Measurements from ENCODE around the gene SIGLEC8. TPM values are rescaled to one million over a fixed set of nuclear protein-coding genes. Genes with fewer than 3 reads are reported as not detected.
A peak's percentile ranks its signal among the peaks of the same experiment; 100 is the strongest.
"Not testable (repeated sequence)": the region's sequence is repeated elsewhere in the genome, so short reads cannot be mapped to it uniquely, and the experiment has no call there.

SIGLEC8 gene
- total and polyA plus RNA-seq, 5 donors from 2014 or later: not detected

GRCh38 chr19:51450730-51451307, 7.4 kb downstream of the SIGLEC8 start:
- Mint-ChIP-seq H3K4me1 (peaks cover 0 to 13% (median 6%) of the 10 kb centered on the region in 4 donors), H3K9me3 (peaks cover 0 to 12% (median 5%) of the 10 kb centered on the region in 7 donors), H3K27ac (peak overlapping the region in 1 of 3 donors; percentile 89), H3K4me3 (no peak overlapping the region), H3K27me3 (peaks cover 4% of the 10 kb centered on the region), H3K36me3 (no peaks in the 10 kb centered on the region)
- Histone ChIP-seq H3K27ac (ENCODE audit: insufficient read depth, low read length, poor library complexity, severe bottlenecking) (no peak overlapping the region), H3K36me3 (ENCODE audit: control insufficient read depth, insufficient read depth, low read length) (no peaks in the 10 kb centered on the region), H3K4me3 (ENCODE audit: low read depth, low read length) (no peak overlapping the region), H3K4me1 (ENCODE audit: control insufficient read depth, insufficient read depth, low read length, poor library complexity, severe bottlenecking) (peaks cover 10% of the 10 kb centered on the region), H3K27me3 (ENCODE audit: control insufficient read depth, insufficient read depth, low read length) (no peaks in the 10 kb centered on the region), H3K9me3 (ENCODE audit: control insufficient read depth in 2 of 2, low read length in 2 of 2) (peaks cover 0 to 12% of the 10 kb centered on the region in 2 experiments)
- DNase-seq (no peak), ATAC-seq (ENCODE audit: low read depth in 2 of 2) (no peak)

GRCh38 chr19:51448411-51449016, 9.7 kb downstream of the SIGLEC8 start:
- ATAC-seq (ENCODE audit: low read depth in 2 of 2): no peak
- Mint-ChIP-seq H3K36me3 (no peaks in the 10 kb centered on the region), H3K4me1 (peaks cover 0 to 14% (median 6%) of the 10 kb centered on the region in 4 donors), H3K27ac (peak overlapping the region; percentile 29 to 57 (median 52)), H3K9me3 (peaks cover 0 to 13% (median 5%) of the 10 kb centered on the region in 7 donors), H3K27me3 (peaks cover 4% of the 10 kb centered on the region), H3K4me3 (peak overlapping the region in 2 of 4 donors; percentile 3 to 43)
- peaks cover 0 to 12% of the 10 kb centered on the region in 2 experiments for H3K9me3 ChIP-seq (ENCODE audit: control insufficient read depth in 2 of 2, low read length in 2 of 2)
- H3K4me1 ChIP-seq (ENCODE audit: control insufficient read depth, insufficient read depth, low read length, poor library complexity, severe bottlenecking): peaks cover 10% of the 10 kb centered on the region
- peak in 1 of 3 donors; percentile 67 for DNase-seq
- H3K4me3 ChIP-seq (ENCODE audit: low read depth, low read length): no peak overlapping the region
- no peaks in the 10 kb centered on the region for H3K27me3 ChIP-seq (ENCODE audit: control insufficient read depth, insufficient read depth, low read length)
- H3K36me3 ChIP-seq (ENCODE audit: control insufficient read depth, insufficient read depth, low read length): no peaks in the 10 kb centered on the region
- H3K27ac ChIP-seq (ENCODE audit: insufficient read depth, low read length, poor library complexity, severe bottlenecking): no peak overlapping the region

- Mint-ChIP-seq H3K9me3 (peaks cover 0 to 13% (median 5%) of the 10 kb centered on the region in 7 donors), H3K27me3 (peaks cover 4% of the 10 kb centered on the region), H3K4me1 (peaks cover 0 to 17% (median 6%) of the 10 kb centered on the region in 4 donors), H3K4me3 (peak overlapping the region in 2 of 4 donors; percentile 3 to 43), H3K27ac (peak overlapping the region; percentile 29 to 59 (median 57)), H3K36me3 (no peaks in the 10 kb centered on the region)
- DNase-seq (no peak), ATAC-seq (ENCODE audit: low read depth in 2 of 2) (no peak)
- Histone ChIP-seq H3K4me1 (ENCODE audit: control insufficient read depth, insufficient read depth, low read length, poor library complexity, severe bottlenecking) (peaks cover 10% of the 10 kb centered on the region), H3K27me3 (ENCODE audit: control insufficient read depth, insufficient read depth, low read length) (no peaks in the 10 kb centered on the region), H3K27ac (ENCODE audit: insufficient read depth, low read length, poor library complexity, severe bottlenecking) (no peak overlapping the region), H3K4me3 (ENCODE audit: low read depth, low read length) (no peak overlapping the region), H3K9me3 (ENCODE audit: control insufficient read depth in 2 of 2, low read length in 2 of 2) (peaks cover 0 to 12% of the 10 kb centered on the region in 2 experiments), H3K36me3 (ENCODE audit: control insufficient read depth, insufficient read depth, low read length) (no peaks in the 10 kb centered on the region)
Measured at GRCh38 chr19:51448011-51448410, 10.2 kb downstream of the SIGLEC8 start.

- Mint-ChIP-seq H3K4me1 (peaks cover 0 to 22% (median 9%) of the 10 kb centered on the region in 4 donors), H3K9me3 (peaks cover 0 to 13% (median 5%) of the 10 kb centered on the region in 7 donors), H3K27ac (peak overlapping the region in 1 of 3 donors; percentile 59)
- H3K4me3 ChIP-seq (ENCODE audit: low read depth, low read length); H3K27ac ChIP-seq (ENCODE audit: insufficient read depth, low read length, poor library complexity, severe bottlenecking); H3K36me3 Mint-ChIP-seq; ATAC-seq (ENCODE audit: low read depth in 2 of 2); DNase-seq; H3K27me3 Mint-ChIP-seq; H3K27me3 ChIP-seq (ENCODE audit: control insufficient read depth, insufficient read depth, low read length); H3K36me3 ChIP-seq (ENCODE audit: control insufficient read depth, insufficient read depth, low read length); H3K4me3 Mint-ChIP-seq: not testable (repeated sequence)
- H3K9me3 ChIP-seq (ENCODE audit: control insufficient read depth in 2 of 2, low read length in 2 of 2): peaks cover 0 to 12% of the 10 kb centered on the region in 2 experiments
- H3K4me1 ChIP-seq (ENCODE audit: control insufficient read depth, insufficient read depth, low read length, poor library complexity, severe bottlenecking): peaks cover 11% of the 10 kb centered on the region
Measured at GRCh38 chr19:51447510-51447909, 10.7 kb downstream of the SIGLEC8 start.

GRCh38 chr19:51441410-51442390, 16.6 kb downstream of the SIGLEC8 start:
- DNase-seq: peak; percentile 64 to 96 (median 83)
- peaks cover 0 to 2% (median 0%) of the 10 kb centered on the region in 7 donors for H3K9me3 Mint-ChIP-seq
- H3K27me3 ChIP-seq (ENCODE audit: control insufficient read depth, insufficient read depth, low read length): no peaks in the 10 kb centered on the region
- peak; percentile 90 to 96 for ATAC-seq (ENCODE audit: low read depth in 2 of 2)
- H3K4me1 Mint-ChIP-seq: peaks cover 0 to 44% (median 26%) of the 10 kb centered on the region in 4 donors
- H3K9me3 ChIP-seq (ENCODE audit: control insufficient read depth in 2 of 2, low read length in 2 of 2): no peaks in the 10 kb centered on the region
- peaks cover 25% of the 10 kb centered on the region for H3K4me1 ChIP-seq (ENCODE audit: control insufficient read depth, insufficient read depth, low read length, poor library complexity, severe bottlenecking)
- peak overlapping the region; percentile 73 for H3K27ac ChIP-seq (ENCODE audit: insufficient read depth, low read length, poor library complexity, severe bottlenecking)
- H3K27ac Mint-ChIP-seq: peak overlapping the region; percentile 76 to 93 (median 91)
- H3K27me3 Mint-ChIP-seq: peaks cover 6% of the 10 kb centered on the region
- H3K4me3 ChIP-seq (ENCODE audit: low read depth, low read length): peak overlapping the region; percentile 77
- no peaks in the 10 kb centered on the region for H3K36me3 ChIP-seq (ENCODE audit: control insufficient read depth, insufficient read depth, low read length)
- no peaks in the 10 kb centered on the region for H3K36me3 Mint-ChIP-seq
- peak overlapping the region; percentile 65 to 88 (median 82) for H3K4me3 Mint-ChIP-seq

- H3K27ac ChIP-seq (ENCODE audit: insufficient read depth, low read length, poor library complexity, severe bottlenecking): peak overlapping the region; percentile 73
- DNase-seq (no peak), ATAC-seq (ENCODE audit: low read depth in 2 of 2) (no peak)
- no peaks in the 10 kb centered on the region for H3K9me3 ChIP-seq (ENCODE audit: control insufficient read depth in 2 of 2, low read length in 2 of 2)
- H3K27me3 Mint-ChIP-seq: peaks cover 12% of the 10 kb centered on the region
- H3K36me3 ChIP-seq (ENCODE audit: control insufficient read depth, insufficient read depth, low read length): no peaks in the 10 kb centered on the region
- H3K4me3 Mint-ChIP-seq: peak overlapping the region; percentile 65 to 88 (median 82)
- H3K27ac Mint-ChIP-seq: peak overlapping the region; percentile 90 to 93 (median 91)
- H3K36me3 Mint-ChIP-seq: no peaks in the 10 kb centered on the region
- H3K9me3 Mint-ChIP-seq: peaks cover 0 to 2% (median 0%) of the 10 kb centered on the region in 7 donors
- peaks cover 0 to 44% (median 26%) of the 10 kb centered on the region in 4 donors for H3K4me1 Mint-ChIP-seq
- no peaks in the 10 kb centered on the region for H3K27me3 ChIP-seq (ENCODE audit: control insufficient read depth, insufficient read depth, low read length)
- H3K4me1 ChIP-seq (ENCODE audit: control insufficient read depth, insufficient read depth, low read length, poor library complexity, severe bottlenecking): peaks cover 25% of the 10 kb centered on the region
- peak overlapping the region; percentile 77 for H3K4me3 ChIP-seq (ENCODE audit: low read depth, low read length)
Measured at GRCh38 chr19:51440846-51441409, 17.3 kb downstream of the SIGLEC8 start.

GRCh38 chr19:51440052-51440451, 18.2 kb downstream of the SIGLEC8 start:
- H3K27ac ChIP-seq (ENCODE audit: insufficient read depth, low read length, poor library complexity, severe bottlenecking): no peak overlapping the region
- H3K27me3 Mint-ChIP-seq: peaks cover 12% of the 10 kb centered on the region
- H3K4me3 ChIP-seq (ENCODE audit: low read depth, low read length): no peak overlapping the region
- H3K36me3 ChIP-seq (ENCODE audit: control insufficient read depth, insufficient read depth, low read length): no peaks in the 10 kb centered on the region
- H3K9me3 Mint-ChIP-seq: no peaks in the 10 kb centered on the region
- no peaks in the 10 kb centered on the region for H3K9me3 ChIP-seq (ENCODE audit: control insufficient read depth in 2 of 2, low read length in 2 of 2)
- H3K4me1 Mint-ChIP-seq: peaks cover 0 to 43% (median 26%) of the 10 kb centered on the region in 4 donors
- ATAC-seq (ENCODE audit: low read depth in 2 of 2) (no peak), DNase-seq (no peak)
- H3K36me3 Mint-ChIP-seq: no peaks in the 10 kb centered on the region
- peak overlapping the region in 1 of 4 donors; percentile 8 for H3K4me3 Mint-ChIP-seq
- H3K27ac Mint-ChIP-seq: peak overlapping the region in 2 of 3 donors; percentile 26 to 90
- peaks cover 25% of the 10 kb centered on the region for H3K4me1 ChIP-seq (ENCODE audit: control insufficient read depth, insufficient read depth, low read length, poor library complexity, severe bottlenecking)
- H3K27me3 ChIP-seq (ENCODE audit: control insufficient read depth, insufficient read depth, low read length): no peaks in the 10 kb centered on the region
